8988T (cell line): ENCODE results near the gene SH3PXD2A.

Experiments used
- DNase-seq: peaks from one replicate; pipeline ENCODE4 v3.0.0; 2011

Gene SH3PXD2A

DNA sequence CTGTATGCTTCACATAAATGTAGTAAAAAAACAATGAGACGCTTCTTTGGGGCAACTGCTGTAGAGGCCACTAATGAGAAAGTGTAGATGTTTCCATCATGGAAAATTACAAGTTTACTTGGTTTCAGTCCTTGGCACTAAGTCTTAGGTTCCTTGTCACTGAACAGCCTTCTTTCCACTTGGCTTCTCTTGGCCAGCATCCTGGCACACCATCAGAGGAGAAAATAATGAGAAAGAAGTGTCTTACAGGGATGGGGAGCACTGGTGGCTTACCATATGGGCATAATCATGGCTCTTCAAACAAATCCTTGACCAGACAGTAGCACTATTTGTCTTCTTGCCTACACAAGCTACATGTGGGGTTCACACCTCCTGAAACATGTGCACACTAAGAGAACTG is 22.5 kb upstream of the SH3PXD2A start:
- DNase-seq = no peak

DNA sequence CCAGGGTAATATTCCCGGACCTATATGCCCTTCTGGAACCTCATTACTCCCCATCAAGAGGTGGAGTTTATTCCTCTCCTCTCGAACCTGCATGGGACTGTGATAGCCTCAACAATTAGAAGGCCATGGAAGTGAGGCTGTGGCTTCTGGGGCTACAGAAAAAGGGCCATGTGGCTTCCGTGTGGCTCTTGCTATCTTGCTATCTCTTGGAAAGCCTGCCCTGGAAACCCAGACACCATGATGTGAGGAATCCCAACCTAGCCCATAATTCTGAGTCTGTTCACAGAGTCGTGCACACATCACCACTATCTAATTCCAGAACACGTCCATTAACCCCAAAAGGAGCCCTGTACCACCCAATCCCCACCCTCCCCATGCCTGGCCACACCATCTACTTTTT is 20.8 kb upstream of the SH3PXD2A start:
- DNase-seq = no peak

DNA sequence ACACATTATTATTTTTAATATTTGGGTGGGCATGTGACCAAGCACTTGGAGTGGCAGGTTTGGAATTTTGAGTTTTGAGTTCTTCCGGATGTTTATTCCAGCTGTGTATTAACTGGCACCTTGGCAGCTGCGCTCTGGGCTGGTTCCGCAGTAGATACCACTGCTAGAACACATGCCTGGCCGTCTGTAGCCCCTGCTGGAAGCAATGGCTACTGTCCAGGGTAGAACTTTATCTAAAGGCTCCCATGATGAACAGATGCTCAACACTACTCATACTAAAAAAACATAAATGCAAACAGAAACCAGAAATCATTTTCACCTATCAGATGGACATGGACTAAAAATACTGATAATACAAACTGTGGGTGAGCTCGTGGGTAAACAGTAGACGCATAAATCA is 19.4 kb upstream of the SH3PXD2A start:
- no peak for DNase-seq

DNA sequence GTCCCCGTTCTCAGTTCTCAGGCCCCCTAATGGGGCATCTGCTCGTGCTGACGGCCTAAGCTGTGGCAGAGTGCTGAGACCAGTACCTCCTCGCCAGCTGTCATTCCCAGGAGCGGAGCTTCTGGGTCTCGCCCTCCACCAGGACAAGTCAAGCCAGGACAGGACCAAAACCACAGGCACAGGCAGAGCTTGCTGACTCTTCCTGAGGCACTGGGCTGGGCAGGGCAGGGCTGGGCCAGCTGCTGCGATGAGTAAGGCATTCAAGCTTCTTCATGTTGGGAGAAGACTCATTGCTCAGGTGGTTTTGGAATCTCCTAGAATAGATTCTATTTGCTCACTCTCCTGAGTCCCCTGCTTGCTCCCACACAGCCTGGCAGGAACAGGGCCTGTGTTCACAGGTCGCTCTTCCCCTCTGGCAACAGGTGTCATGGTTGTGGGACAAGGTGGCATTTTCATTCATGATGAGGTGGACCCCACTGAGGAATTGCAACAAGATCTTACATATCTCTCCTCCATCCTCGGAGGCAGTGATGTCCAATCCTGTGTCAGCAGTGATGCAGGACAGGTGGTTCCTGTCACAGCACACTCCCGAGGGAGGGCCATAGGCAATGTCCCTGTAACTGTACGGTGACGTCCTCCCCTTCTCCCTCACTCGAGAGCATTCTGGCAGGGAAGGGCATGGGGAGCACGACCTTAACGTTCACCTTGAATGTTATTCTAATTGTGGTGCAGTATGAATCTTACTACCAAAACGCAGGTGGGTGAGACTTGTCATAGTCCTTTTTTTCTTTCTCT is 17.0 kb upstream of the SH3PXD2A start:
- DNase-seq = no peak

DNA sequence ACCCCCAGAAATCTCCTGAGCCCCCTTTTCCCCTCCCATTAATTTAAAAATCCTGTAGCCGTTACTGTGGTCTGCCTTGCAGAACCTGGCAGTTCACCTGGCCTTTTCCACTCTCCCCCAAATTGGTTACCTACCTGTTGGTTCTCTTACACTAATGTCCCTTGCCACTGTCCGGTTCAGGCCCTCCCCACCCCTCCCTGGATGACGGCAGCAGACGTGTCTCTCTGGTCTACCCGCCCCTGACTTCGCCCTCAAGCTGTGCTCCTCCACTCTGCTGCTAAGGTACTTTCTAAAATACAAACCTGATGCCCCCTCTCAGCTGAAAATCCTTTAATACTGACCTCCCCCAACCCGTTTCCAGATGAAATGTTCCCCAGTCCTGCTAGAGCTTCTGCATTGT is 15.6 kb upstream of the SH3PXD2A start:
- no peak for DNase-seq

DNA sequence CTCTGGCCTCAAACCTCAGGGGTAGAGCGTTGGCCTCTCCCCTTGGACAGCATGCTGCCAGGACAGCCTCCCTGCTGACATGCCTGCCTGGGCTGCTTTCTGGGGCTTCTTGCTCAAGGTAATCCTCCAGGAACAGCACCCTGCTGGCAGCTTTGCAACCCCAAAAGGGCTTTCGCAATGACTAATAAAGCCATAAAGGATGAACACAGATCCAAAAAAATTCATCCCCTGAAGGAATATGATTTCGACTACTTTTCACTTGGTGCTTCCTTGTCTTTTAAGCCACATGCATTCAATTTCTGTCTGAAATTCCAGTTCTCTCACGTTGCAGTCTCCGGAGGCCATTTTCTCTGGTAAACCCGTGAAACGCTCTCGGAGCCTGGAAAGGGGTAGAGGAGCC is 15.1 kb upstream of the SH3PXD2A start:
- no peak for DNase-seq

DNA sequence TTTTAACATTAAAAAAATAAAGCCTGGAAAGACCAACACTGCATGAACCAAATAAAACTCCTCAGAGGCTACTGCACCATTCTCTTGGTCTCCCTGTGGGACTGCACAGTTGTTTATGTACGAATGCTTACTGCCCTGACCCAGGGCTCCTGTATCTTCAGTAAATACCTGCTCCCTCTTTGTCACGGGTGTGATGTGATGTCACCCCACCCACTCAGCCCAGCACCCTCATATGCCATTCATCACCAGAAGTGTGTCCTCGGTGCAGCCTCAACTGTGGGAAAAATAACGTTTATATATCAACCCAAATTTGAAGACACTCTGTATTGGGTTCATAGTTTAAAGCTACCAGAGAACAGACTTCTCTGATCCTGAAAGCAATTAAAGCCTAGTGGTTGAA is 14.0 kb upstream of the SH3PXD2A start:
- DNase-seq = no peak

DNA sequence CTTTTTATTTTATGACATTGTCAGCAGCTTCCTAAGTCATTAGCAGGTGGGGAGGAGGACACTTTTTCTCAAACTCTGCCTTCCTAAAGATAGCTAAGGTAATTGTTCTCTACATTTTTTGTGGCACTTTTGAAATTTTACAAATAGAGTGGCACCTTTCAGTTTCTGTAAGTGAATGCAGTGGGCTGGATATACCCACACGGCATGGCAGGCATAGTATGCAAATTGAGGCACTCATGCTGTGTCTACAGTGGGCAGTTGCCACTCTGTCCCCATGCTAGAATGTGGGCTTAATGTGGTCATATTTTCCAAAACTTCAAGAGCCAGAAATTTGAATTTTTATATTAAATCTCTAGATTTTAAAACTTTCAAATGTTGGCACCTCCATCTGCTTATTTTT is 12.8 kb upstream of the SH3PXD2A start:
- DNase-seq = no peak

DNA sequence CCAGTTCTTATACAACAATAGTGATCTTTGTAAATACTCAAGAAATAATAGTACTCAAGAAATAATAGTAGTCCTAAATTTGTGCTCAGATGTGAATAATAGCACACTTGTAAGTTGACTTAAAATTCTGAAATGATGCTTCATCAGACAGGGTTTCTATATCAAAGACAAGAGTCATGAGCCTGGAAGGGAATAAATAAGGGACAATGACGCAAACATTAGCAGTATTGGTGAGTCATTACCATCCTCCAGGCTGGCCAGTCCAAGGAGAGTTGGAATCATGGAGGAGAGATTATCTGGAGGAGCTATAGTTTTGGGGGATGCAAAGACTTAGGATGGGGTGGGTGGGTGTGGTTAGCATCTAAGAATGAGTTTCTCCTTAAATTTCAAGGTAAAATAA is 6.1 kb upstream of the SH3PXD2A start:
- no peak for DNase-seq

DNA sequence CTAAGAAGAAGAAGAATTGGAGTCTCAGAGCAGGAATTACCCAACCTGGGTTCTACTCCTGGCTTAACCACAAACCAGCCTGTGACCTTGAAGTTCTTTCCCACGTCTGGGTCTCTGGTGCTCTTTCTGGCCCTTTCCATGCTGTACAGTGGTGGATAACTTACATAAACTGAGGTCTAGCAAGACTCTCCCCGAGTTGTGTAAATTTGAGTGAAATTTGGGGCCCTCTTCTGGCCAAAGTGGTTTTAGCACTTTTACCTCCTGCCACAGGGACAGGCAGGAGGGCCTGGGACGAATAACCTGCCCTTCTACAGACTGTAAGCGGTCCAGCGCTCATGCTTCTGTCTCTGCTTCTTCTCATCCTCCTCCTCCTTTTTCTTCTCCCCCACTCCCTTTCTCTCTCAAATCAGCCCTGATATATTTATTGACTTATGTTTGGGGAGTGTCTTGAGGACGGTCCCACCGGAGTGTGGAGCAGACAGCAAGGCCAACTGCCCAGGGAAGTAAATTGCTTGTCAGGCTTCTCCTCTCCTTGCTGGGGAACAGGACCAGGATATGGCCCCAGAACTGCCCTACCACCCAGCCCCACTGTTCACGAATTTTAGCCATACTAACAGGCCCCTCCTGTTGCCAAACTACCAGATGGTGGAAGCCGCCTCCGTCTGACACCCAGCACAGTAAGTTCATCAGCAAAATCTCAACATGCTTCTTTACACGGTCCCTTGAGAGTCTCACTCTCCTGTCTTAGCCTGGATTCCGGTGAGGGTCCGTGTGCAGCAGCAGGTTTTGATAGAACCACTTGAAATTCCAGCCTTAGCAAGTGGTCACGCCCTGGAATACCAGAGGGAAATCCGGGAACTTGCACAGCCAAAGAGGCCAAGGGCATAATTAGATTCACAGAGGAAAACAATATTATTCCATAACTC is 4.0 kb upstream of the SH3PXD2A start:
- DNase-seq = peak; percentile 62

DNA sequence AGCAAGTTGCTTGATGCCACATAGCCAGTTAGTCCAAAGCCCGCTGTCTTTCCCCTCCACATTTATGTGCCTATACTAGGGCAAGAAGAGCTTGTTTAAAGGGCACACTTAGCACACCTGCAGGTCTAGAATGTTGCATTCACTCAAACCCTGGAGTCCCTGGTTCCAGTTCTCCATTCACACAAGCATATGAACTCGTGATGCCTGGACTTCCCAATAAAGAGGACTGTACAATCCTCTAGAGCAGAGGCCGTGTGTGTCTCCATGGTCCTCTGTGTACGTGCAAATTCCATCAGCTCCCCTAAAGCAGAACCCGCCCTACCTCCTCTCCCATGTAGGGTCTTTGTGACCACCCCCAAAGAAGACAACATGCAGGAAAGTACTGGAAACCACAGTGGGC is 3.0 kb upstream of the SH3PXD2A start:
- no peak for DNase-seq

DNA sequence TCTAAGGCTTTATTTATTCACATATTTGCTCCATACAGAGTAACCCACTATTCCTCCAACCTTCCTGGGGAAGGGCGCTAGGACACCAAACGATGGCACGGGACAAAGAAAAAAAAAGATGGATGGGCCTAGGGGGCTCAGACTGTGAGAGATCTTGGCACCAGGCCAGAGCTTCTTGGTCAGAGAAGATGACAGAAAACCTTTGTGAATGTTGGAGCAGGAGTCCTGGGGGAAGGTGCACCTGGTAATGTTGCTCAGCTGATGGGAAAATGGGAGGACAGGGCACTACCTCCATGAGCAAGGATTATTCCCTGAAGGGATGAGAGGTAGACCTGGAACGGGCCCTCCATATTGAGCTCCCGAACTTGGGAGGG is 1.4 kb upstream of the SH3PXD2A start:
- no peak for DNase-seq

DNA sequence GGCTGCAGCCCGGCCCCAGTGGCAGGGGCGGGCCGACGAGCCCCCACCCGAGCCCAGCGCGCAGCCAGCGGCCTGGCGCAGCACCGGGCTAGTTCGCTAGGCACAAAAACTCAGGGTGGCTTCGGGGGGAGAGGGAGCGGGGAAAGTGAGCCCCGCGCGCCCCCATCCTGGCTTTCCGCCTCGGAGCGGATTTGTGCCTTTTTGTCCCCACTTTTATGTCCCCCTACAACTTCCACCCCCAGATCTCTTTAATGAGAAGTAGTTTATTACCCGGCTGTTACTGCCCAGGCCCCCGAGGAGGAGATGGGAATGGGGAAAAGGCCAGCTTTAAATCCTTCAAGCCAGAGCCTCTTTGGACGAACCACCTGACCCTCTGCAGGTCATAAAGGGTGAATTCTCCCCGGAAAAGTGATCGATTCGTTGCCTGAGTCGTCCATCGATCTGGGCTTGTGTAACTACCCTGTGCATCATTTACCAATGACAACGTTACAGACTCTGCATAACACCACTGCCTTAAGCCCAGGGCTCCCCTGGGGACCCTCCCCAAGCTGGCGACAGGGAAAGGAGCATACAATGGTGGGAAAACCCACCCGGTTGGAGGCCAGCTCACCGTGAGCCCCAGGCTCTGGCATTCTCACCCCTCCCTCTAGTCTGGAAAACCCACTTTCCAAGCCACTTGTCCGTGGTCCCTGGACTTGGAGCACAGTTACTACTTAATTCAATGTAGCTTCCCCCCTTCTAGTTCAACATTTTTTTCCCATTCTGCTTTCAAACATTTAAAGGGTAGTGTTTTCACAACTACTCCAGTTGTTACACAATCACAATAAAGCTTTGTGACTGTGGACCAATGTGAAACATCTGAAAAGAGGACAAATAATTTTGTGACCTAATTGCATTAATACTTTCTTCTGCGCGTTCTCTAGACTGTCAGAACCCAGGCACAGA is 748 bp upstream of the SH3PXD2A start:
- no peak for DNase-seq

DNA sequence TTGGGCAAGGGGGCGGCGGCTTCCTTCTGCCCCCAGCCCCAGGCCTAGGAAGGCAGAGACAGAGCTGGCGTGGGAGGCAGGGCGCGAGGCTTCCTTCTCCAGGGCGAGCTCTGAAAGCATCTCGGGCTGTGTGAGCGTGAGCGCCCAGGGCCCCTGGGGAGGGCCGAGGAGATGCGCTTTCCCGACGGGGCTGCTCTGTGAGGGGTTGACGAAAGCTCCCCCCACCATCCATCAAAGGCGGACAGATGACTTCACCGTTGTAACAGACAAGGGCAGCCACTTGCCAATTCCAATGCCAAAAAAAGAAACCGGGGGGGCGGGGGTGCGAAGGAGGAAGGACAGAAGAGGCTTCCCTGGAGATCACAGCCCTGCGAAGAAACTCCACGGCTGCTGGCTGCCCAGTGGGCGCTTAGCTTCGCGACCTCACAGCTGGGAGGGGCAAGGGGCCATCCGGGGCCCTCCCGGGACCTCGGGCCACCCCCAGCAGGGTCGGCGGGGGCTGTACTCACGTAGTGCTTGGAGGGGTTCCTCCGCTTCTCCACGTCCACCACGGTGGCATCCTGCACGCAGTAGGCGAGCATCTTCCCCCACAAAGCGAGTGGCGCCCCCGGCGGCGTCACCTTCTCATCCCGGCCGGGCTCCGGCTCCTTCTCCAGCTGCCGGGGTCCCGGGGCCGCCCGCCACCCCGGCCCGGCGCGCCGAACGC is 537 bp downstream of the SH3PXD2A start:
- peak; percentile 78 for DNase-seq

DNA sequence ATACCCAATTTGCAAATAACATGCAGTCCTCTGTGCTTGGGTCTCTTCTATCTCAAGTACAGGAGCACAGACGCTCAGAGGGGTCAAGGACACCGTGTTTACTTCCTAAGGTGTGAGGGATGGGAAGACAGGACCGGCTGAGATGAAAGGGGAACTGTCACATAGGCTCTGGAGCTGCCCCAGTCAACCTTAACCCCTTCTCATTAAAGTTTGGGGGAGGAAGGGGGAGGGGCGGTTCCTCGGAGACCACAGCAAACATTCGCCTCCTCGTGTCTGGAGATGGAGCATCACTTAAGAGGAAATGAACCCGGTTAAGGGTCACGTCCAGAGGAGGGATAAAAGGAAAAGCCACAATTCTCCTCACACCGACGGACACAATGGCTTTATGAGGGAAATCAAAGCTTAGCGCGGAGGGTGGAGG is 1.1 kb downstream of the SH3PXD2A start:
- no peak for DNase-seq

DNA sequence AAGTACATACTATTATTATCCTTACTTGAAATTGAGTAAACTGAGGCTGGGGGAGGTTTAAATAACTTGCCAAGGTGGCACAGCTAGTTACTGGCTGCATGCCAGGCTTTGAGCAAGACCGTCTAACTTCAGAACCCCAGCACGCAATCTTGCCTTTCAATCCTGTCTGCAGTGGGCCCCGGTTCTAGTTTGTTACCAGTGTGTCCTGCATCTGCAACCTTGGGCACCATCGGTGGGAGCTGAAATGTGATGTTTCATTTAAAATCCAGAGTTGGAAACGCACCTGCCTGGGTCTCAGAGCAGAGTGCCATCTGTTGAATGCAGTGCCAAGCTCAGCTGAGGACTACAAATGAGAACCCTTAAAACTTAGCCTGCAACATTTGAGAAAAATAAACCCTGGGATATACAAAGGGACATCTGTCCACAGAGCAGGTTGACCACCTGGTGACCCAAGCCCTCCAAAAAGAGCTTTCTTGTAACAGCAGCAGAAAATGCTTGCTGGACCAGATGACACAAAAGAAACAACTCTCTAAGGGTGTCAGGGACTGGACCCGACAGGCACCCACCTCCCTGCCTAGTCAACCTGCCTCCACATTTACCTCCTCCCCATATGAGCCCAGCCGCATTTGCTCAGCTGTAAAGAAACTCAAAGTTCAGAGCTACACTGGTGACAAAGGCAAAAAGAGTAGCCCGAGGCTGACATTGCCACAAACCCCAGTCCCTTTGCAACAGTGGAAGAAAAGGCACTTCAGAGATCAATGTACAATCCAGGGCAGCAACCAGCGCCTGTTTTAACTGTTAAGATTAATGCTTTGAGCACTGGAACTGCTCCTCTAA is 1.7 kb downstream of the SH3PXD2A start:
- no peak for DNase-seq

DNA sequence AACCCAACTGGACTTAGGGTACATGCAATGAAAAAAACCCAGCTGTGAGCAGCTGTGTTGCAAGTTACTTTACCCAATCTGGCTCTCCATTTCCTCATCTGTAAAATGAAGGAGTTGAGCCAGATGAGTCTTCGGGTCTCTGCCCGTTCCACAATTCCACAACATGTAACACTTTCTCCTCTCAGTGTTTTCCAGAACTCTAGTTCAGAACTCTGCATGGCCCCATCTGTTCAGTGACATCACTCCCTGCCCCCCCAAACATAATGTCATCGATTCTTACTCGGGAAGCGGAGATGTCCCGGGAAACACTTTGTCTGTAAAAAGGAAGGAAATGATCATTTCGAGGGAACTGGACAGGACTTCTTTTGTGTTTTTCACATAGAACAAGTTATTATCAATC is 2.5 kb downstream of the SH3PXD2A start:
- no peak for DNase-seq

DNA sequence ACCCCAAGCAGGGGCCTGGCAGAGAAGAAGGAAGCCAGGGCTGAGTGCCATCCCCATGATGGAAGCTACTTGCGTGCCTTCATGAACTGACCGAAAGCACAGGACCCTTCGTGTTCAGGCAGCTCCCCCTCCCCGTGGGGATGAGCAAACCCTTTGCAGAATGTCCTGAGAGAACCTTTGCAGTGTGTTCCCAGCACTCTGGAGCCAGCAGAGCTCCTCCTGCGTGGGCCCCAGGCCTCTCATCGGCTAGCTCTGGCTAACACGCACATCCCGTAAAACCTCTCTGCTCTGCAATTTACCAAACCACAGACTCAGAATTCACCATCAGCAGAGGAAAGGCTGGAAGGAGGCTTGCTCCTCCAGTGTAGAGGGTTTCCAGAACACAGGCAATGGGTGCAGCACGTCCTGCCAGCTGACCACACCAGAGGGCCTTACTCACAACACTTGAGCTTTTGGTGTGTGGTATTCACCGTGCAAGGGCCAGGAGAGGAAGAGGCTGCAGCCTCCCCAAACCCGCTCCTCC is 3.1 kb downstream of the SH3PXD2A start:
- DNase-seq = no peak

DNA sequence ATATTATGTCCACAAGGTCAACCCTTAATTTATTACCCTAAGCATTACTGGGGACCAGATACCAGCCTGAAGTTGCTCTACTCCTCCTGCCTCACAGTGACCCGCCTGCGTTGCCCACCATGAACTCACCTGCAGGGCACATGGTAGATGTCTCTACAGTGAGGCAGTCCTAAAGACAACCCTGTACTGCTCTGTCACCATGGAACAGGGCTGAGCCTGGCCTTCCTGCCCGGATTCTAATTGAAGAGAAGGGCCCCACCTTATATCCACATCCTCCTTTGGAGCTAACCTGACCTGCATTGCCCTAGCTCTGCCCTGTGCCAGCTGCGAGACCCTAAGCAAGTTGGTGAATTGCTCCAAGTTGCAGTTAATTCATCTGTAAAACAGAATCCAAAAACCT is 4.1 kb downstream of the SH3PXD2A start:
- DNase-seq = no peak

DNA sequence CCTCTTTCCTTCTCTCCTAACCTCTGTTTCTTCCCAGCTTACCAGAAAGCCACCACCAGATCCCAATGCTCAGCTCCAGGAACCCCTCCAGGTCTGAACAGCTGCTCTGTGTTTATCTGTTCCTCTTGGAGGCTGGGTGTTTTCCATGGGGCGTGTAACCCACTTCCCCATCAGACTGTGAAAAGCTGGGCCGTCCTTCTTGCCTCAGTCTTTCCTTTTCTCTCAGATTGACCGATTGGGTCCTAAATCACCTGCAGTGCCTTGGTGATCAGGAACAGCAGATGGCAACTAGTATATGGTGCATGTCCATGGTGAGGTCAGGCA is 4.8 kb downstream of the SH3PXD2A start:
- DNase-seq = no peak

DNA sequence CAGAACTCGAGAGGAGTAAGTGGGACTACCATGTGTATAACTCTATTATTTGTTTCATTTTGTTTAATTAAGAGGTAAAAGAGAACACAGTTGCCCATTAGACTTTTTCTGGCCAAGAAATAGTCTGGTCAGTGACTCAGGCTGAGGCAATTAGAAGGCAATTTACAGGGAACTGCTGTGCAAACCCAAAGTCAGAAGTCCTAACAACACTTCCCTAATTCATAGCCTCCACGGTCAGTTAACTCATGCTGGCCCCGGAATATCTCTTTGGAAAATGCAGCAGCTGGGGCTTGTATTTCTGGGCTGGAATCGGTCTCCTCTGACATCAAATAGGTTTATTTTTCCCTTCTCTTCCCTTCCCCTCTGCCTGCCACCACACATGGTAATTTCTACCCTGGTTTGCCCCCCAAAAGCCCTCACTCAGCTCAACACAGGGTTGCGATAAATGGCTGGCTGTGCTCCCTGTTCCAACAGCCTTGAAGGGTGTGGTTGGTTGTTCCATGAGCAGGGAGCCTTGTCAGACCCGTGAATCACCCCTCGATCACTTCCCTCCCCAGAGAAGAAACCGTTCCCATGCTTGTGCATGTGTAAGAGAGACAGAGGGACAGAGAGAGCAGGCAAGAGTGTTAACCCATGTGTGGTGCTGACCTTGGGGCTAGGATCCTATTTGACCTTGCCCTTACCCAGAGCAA is 5.3 kb downstream of the SH3PXD2A start:
- DNase-seq = no peak
